Stimulated activated CD4-positive, alpha-beta T cell treated with anti-CD3 and anti-CD28 coated beads, TNF-alpha, amount 100 ng/mL, for 24 hours (primary cell): ENCODE results near the gene SERPINA6.
"Not testable (repeated sequence)": the region's sequence is repeated elsewhere in the genome, so short reads cannot be mapped to it uniquely, and the experiment has no call there.

Experiments used
- DNase-seq, 3 experiments: peaks; one replicate each; pipeline ENCODE4 v3.0.0-alpha.2; 2020; ENCODE audit warnings: low read depth in 3 of 3

Gene SERPINA6

DNA sequence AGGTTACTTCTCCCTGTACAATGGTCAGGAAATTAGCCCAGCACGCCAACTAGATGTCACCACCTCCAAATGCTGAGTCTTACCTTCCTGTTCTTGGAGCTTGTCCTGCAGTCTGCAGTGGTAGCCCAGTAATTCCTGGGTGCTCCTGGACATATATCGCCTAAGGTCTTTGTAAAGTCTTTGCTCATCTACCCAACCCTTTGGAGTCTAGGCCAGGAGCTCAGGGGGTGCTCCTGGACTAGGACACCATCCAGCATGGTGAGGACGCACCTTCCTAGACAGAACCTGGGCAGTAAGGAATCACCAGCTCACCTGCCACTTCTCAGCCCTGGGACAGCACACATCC is 30.6 kb downstream of the SERPINA6 start:
- DNase-seq = no peak

DNA sequence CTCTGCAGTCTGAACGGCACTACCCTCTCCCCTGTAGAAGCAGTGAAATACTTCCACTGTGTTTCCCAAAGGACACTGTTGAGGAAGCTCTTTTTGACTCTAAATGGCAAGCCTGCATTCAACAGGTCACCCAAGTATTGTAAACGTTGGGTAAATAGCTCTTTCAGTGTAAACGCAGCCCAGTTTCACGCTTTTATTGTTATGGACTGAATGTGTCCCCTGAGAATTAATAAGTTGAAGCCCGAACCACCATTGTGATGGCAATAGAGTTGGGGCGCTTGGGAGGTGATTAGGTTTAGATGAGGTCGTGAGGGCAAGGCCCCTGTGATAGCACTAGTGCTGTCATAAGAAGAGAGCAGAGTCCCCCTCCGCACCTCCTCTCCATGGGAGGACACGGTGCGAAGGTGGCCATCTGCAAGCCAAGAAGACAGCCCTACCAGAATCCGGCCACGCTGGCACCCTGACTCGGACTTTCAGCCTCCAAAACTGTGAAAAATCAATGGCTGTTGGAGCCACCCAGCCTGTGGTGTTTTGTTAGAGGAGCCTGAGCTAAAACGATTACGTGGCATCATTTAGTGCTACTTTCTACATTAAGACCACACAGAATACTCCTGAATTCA is 31.1 kb downstream of the SERPINA6 start:
- no peak for DNase-seq

DNA sequence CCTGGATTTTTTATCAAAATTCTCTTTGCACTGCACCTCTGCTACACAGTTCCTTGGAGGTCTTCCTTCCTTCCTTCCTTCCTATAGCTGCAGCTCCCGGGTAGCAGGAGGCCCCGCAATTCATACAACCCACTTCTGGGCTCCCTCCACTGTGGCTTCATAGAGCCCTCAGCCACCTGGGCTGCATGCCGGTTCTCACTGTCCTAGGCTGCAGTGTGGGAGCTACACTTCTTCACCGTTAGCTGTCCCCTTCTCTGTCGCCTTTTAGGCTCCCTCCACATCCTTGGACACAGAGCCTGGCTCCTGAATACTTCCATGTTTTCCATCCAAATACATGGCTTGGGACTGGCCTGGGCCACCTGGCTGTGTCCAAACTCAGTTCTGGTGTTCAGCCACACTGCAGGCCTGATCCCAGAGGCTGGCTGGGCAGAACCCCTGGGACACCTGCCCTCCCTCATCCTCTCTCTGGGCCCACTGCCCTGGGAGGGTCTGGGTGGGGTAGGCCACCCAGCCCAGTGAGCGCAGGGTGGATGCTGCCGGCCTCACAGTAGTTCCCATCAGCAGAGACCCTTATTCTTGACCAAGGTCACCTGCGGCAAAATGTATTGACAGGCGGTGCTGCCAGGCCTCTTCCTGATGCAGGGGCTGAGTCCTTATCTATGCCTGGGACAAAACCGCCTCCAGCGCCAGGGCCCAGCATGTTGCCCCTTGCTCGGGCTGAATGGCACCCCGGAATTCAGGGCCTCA is 31.8 kb downstream of the SERPINA6 start:
- DNase-seq = no peak

DNA sequence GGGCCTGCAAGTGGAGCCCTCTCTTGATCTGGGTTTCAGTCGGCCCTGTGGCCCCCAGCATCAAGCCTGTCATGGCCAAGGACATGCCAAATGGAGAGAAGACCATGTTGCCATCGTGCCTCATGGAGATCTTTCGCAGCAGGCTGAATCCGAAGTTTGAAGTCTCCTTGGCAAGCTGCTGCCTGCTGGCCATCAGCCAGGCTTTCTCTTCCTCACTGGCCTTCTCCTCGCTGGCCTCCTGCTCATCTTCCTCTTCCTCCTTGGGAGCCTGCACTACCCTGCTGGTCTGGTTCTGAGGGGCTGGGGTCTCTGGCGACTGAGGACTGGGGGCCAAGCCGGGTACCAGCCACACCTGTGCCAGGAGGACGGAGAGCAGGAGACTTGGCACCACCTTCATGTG is 32.9 kb downstream of the SERPINA6 start:
- DNase-seq = no peak

DNA sequence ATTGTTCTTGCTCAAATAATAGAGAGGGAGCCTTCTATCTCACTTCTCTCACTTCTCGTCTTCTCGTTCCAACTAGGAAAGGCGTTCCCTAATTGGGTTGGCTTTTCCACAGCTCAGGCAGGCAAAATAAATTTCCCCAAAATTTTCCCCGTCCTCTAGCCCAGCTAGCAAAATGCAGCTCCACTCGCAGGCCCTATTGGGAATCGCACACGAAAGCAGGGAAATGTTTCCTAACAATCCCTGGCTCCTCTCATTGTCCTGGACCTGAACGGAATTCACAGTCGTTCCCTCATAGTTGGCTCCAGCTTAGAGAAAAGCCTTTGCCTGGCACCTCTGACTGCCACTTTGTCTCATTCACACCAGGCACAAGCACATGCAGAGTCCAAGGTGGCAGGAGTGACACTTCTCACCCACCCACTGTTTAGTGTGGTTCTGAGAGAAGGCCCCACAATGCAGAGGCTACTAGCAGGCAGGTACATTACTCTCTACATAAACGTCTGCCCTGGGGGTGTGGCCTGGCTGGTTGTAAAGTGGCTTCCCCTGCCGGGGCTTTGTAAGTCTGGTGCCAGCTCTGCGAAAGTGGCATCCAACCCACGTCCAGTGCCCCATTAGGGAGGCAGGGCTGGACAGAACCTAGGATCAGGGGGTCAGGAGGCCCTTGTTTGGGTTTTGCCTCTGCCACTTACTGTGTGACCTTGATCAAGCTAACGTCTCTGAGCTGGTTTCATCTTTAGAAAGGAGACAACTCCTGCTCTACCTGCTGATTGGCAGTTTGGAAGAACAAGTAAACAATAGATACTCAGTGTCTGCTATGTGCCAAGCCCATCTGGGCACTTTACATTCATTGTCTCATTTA is 34.3 kb downstream of the SERPINA6 start:
- no peak for DNase-seq

DNA sequence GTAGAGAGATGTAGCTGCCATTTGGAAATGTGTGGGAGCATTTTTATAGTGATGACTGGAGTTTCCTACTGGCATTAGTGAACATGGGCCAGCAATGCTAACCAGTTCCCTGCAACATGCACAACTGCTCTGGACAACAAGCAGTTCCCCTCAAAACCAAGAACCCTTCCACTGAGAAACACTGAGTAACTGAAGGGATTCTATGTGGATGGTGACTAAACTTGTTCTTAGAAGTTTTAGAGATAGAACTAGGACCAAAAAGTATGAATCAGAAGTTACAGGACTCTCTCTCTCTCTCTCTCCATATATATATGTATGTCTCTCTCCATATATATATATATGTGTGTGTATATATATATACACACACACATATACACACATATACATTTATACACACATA is 38.0 kb downstream of the SERPINA6 start:
- DNase-seq = no peak

DNA sequence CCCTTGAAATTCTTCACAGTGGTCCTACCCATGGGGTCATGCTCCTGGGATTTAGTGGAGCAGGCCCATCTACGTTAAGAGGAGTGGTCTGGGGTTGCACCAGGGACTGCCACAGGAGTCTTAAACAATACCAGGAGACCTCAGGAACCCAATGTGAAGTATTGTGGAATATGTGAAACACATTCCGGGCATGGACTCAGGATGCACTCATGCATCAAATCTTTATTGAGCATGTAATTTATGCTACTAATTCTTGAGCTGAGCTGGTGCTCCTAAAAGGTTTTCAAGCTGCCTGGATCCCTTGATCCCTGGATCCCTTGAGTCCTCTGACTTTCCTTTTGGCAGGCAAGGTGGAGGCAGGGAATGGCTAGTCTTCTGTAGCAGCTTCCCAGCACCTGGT is 38.9 kb downstream of the SERPINA6 start:
- no peak for DNase-seq

DNA sequence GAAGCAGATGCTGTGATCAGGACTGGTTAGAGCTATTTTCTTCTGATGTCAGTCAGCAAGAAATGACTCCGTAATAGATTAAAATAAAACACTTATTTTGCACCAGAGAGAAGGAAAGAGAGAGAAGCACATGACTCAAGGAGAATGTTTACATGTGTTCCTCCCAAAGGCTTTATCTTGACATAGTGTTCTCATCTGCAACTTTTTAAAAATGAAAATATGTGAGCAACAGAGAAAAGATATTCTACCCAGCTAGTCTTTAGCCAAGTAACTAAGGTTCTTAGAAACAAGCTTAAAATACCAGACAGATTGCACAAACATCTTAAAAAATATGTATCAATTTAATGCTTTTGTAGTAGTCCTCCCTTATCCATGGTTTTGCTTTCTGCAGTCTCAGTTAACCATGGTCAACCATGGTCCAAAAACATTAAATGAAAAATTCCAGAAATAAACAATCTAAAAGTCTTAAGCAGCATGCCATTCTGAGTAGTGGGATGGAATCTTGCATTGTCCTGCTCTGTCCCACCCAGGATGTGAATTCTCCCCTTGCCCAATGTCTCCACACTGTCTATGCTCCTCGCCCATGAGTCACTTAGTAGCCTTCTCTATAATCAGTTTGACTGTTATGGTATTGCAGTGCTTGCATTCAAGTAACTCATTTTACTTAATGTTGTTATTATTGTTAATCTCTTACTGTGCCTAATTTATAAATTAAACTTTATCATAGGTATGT is 40.0 kb downstream of the SERPINA6 start:
- no peak for DNase-seq

DNA sequence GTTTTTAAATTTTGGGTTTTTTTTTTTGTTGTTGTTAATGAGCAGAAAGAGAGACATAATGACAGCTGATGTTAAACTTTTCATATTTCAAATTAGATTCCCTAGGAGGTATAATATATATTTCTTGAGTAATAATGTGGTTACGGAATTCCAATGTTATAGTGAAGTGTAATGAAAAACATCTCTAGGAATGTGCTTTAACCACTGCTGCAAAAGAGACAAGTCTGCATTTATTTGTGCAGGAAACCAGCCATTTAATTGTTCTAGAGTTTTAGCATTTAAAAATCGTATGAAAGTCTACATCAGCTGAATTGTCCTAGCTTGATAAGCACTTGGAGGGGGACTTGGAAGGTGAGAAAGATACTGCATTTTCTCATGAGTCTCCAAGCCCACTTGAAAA is 44.4 kb downstream of the SERPINA6 start:
- DNase-seq = no peak

DNA sequence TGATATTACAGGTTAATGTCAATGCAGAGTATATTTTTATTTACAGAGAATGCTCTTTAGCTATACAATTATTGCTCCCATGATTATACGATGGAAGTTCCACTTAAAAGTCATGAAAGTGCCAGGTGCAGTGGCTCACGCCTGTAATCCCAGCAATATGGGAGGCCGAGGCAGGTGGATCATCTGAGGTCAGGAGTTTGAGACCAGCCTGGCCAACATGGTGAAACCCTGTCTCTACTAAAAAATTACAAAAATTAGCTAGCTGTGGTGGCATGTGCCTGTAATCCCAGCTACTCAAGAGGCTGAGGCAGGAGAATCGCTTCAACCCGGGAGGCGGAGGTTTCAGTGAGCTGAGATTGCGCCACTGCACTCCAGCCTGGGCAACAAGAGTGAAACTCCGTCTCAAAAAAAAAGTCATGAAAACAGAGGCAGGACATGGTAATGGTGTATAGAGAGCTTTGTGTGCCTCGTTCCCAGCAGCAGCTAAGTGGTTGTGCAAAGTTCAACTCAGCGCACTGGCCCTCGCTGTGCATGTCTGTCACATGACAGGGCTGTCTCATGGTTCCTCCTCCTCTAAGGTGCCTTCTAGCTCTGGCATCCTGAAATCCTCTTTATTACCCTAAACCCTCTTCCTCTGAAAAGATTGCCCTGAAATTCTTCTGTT is 46.1 kb downstream of the SERPINA6 start:
- DNase-seq = not testable (repeated sequence)

DNA sequence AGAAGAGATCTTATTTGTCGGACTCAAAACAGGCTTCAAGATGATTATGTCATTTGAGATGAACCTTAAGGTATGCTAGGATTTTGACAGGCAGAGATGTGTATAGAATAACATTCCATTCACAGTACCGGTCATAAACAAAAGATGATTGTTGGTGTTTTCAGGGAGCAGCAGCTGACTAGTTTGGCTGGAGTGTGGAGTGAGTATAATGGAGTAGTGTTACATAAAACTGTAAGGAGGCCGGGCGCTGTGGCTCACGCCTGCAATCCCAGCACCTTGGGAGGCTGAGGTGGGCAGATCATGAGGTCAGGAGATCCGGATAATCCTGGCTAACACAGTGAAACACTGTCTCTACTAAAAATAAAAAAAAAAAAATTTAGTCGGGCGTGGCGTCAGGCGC is 54.0 kb downstream of the SERPINA6 start:
- no peak for DNase-seq

DNA sequence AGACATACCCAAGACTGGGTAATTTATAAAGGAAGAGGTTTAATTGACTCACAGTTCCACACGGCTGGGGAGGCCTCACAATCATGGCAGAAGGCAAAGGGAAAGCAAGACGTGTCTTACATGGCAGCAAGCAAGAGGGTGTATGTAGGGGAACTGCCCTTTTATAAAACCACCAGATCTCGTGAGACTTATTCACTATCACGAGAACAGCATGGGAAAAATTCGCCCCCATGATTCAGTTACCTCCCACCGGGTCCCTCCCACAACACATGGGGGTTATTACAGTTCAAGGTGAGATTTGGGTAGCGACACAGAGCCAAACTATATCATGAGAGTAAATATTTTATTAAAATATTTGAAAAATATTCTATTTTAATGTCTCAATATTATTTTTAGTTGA is 54.6 kb downstream of the SERPINA6 start:
- DNase-seq = not testable (repeated sequence)

DNA sequence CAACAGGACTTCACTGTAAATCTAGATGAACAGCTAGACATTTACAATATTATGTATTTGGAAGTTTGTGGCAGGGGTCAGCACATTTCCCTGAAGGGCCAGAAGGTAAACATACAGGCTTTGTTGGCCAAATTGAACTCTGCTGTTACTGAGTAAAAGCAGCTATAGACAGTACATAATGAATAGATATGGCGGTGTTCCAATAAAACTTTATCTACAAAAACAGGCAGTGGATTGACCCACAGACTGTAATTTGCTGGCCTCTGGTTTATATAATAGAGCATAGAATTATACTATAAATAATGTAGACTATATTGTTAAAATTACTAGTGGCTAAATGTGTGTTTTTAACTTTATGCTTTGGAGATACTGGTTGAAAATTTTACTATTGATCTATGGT is 55.8 kb downstream of the SERPINA6 start:
- no peak for DNase-seq

DNA sequence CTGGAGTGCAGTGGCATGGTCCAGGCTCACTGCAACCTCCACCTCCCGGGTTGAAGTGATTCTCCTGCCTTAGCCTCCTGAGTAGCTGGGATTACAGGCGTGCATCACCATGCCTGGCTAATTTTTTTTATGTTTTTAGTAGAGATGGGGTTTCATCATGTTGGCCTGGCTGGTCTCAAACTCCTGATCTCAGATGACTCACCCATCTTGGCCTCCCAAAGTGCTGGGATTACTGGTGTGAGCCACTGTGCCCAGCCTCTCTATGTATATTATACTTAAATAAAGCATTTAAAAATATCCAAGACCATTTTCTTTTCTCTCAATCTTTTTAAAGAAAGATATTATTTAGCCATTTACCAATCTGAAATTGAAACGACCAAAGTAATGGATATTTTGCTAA is 58.9 kb downstream of the SERPINA6 start:
- DNase-seq = not testable (repeated sequence)
